K562 (cell line): ENCODE measurements around the gene RDH5. TPM values are rescaled to one million over a fixed set of nuclear protein-coding genes. Genes with fewer than 3 reads are reported as not detected.
A peak's percentile ranks its signal among the peaks of the same experiment; 100 is the strongest.

Experiments
- ARID4B ChIP-seq: sonication (generic); formaldehyde crosslinking; IDR thresholded peaks from 2 replicates; pipeline ENCODE4 v1.8.0; 2022; ENCODE audit warnings: mild to moderate bottlenecking, missing genetic modification reagents
- ARNT ChIP-seq, 2 experiments: fragments of 450-650 bp; IDR thresholded peaks; 2 replicates each; pipeline ENCODE4 v1.6.1; 2016; ENCODE audit warnings: mild to moderate bottlenecking in 1 of 2
- ASH1L ChIP-seq: fragments of 450-650 bp; IDR thresholded peaks from 2 replicates; pipeline ENCODE4 v1.6.1; 2018; ENCODE audit warnings: borderline replicate concordance, mild to moderate bottlenecking, low read depth; ENCODE audit not compliant: partially characterized antibody
- DMBX1 ChIP-seq: fragments of 250-450 bp; sonication (Bioruptor Pico); IDR thresholded peaks from 2 replicates; pipeline ENCODE4 v1.8.0; 2022; ENCODE audit warnings: inconsistent platforms, mild to moderate bottlenecking, moderate library complexity, borderline replicate concordance
- EGR1 ChIP-seq: fragments of 450-650 bp; conservative IDR thresholded peaks from 2 replicates; pipeline ENCODE4 v1.6.1; 2017; ENCODE audit warnings: mild to moderate bottlenecking
- ERF ChIP-seq: fragments of 450-650 bp; formaldehyde crosslinking; IDR thresholded peaks from 2 replicates; pipeline ENCODE4 v1.4.0; 2020; ENCODE audit warnings: mild to moderate bottlenecking, mixed read lengths
- FOXJ2 ChIP-seq: fragments of 200-800 bp; sonication (Bioruptor generic); IDR thresholded peaks from 2 replicates; pipeline ENCODE4 v1.6.1; 2016; ENCODE audit warnings: missing genetic modification characterization, missing compliant biosample characterization
- JUN ChIP-seq, 2 experiments: sonication (generic) in 1 of 2; formaldehyde crosslinking in 1 of 2; IDR thresholded peaks; 2 replicates each; pipeline versions ENCODE4 v1.6.1 to v1.8.0; 2012 to 2022; ENCODE audit warnings: borderline replicate concordance in 2 of 2, mild to moderate bottlenecking in 2 of 2, improper control_type of control experiment in 1 of 2, low read depth in 1 of 2, low read length in 1 of 2, missing genetic modification reagents in 1 of 2
- POLR3G ChIP-seq: IDR thresholded peaks from 2 replicates; pipeline ENCODE4 v1.6.1; 2011; ENCODE audit not compliant: insufficient read length, insufficient replicate concordance; ENCODE audit errors: extremely low read depth
- RAD21 ChIP-seq, 2 experiments: fragments of 250-450 bp in 1 of 2; fragments of 450-650 bp in 1 of 2; sonication (Bioruptor Pico) in 1 of 2; formaldehyde crosslinking in 1 of 2; IDR thresholded peaks in 1 of 2; conservative IDR thresholded peaks in 1 of 2; 2 replicates each; pipeline versions ENCODE4 v1.4.0 to v1.8.0; 2020 to 2022; ENCODE audit warnings: mild to moderate bottlenecking in 2 of 2, moderate library complexity in 1 of 2
- RB1 ChIP-seq: fragments of 450-650 bp; IDR thresholded peaks from 2 replicates; pipeline ENCODE4 v1.6.1; 2017; ENCODE audit warnings: low read depth, mild to moderate bottlenecking
- RBFOX2 ChIP-seq: fragments of 200-400 bp; formaldehyde crosslinking; IDR thresholded peaks from 2 replicates; pipeline ENCODE4 v1.6.1; 2017; ENCODE audit warnings: low read depth, mild to moderate bottlenecking, low read length, moderate library complexity
- SMARCA5 ChIP-seq: fragments of 450-650 bp; IDR thresholded peaks from 2 replicates; pipeline ENCODE4 v1.6.1; 2016
- SRSF9 ChIP-seq: fragments of 200-400 bp; formaldehyde crosslinking; IDR thresholded peaks from 2 replicates; pipeline ENCODE4 v1.6.1; 2017; ENCODE audit warnings: low read depth, low read length, borderline replicate concordance
- TEAD2 ChIP-seq: fragments of 450-650 bp; IDR thresholded peaks from 2 replicates; pipeline ENCODE4 v1.6.1; 2016; ENCODE audit warnings: missing genetic modification characterization, control low read depth, missing compliant biosample characterization
- ZNF212 ChIP-seq: fragments of 450-650 bp; formaldehyde crosslinking; IDR thresholded peaks from 2 replicates; pipeline ENCODE4 v1.4.0; 2020; ENCODE audit warnings: mild to moderate bottlenecking
- polyA plus RNA-seq, 8 experiments: library from polyadenylated mRNA; depleted of rRNA in 4 of 8; stranded (reverse) in 5 of 8; unstranded in 3 of 8; fragments of >200 nt; fragmentation: Nextera tagmentation in 2 of 8; fragmentation: Illumina TruSeq in 1 of 8; extraction: Ambion mirVana in 2 of 8; extraction: Trizol in 1 of 8; gene quantifications; 2 replicates each; pipeline versions ENCODE4 v1.2.1 to v1.2.3, GENCODE V29; 2011 to 2014; ENCODE audit warnings: inconsistent platforms in 1 of 8, missing spikeins in 1 of 8
- total RNA-seq, 7 experiments: library from RNA; depleted of rRNA in 6 of 7; stranded (reverse); fragments of >200 nt in 6 of 7; fragmentation: Illumina TruSeq in 2 of 7; extraction: Trizol in 2 of 7; gene quantifications; 2 replicates each; pipeline versions ENCODE4 v1.2.1 to v1.2.3, GENCODE V29; 2011 to 2021; ENCODE audit warnings: low replicate concordance in 1 of 7
- TF ChIP-seq, protein P1 (sequence below): fragments of 250-450 bp; sonication (Bioruptor Pico); IDR thresholded peaks from 2 replicates; pipeline ENCODE4 v1.5.0; 2020; ENCODE audit warnings: mild to moderate bottlenecking, borderline replicate concordance
- TF ChIP-seq, protein P2 (sequence below): fragments of 450-650 bp; IDR thresholded peaks from 2 replicates; pipeline ENCODE4 v1.6.1; 2016; ENCODE audit warnings: low read depth, mild to moderate bottlenecking, moderate library complexity

Gene RDH5
- total and polyA plus RNA-seq, 9 of the 15 experiments (the other 6 are each of a cell fraction or from before 2014, with no cell fraction given), result 0.28 to 2.0 (median 1.1) TPM; not detected in 1

GRCh38 chr12:55736780-55737580 lies 16.8 kb downstream of the RDH5 start (continued):
- no peak for TF ChIP-seq DMBX1 (CRISPR knock-in tag)
- TF ChIP-seq RB1, result peak; percentile 73; the same call in 1 of the 2 replicates
- no peak for TF ChIP-seq SRSF9
- no peak for TF ChIP-seq ZNF212 (CRISPR knock-in tag)
- 0 out of 2 replicates have a peak, but pooled peaks have one; percentile 10 for TF ChIP-seq EGR1
- TF ChIP-seq, protein P1, sequence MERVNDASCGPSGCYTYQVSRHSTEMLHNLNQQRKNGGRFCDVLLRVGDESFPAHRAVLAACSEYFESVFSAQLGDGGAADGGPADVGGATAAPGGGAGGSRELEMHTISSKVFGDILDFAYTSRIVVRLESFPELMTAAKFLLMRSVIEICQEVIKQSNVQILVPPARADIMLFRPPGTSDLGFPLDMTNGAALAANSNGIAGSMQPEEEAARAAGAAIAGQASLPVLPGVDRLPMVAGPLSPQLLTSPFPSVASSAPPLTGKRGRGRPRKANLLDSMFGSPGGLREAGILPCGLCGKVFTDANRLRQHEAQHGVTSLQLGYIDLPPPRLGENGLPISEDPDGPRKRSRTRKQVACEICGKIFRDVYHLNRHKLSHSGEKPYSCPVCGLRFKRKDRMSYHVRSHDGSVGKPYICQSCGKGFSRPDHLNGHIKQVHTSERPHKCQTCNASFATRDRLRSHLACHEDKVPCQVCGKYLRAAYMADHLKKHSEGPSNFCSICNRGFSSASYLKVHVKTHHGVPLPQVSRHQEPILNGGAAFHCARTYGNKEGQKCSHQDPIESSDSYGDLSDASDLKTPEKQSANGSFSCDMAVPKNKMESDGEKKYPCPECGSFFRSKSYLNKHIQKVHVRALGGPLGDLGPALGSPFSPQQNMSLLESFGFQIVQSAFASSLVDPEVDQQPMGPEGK, result no peak
- TF ChIP-seq, protein P2, sequence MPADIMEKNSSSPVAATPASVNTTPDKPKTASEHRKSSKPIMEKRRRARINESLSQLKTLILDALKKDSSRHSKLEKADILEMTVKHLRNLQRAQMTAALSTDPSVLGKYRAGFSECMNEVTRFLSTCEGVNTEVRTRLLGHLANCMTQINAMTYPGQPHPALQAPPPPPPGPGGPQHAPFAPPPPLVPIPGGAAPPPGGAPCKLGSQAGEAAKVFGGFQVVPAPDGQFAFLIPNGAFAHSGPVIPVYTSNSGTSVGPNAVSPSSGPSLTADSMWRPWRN, result no peak
- TF ChIP-seq TEAD2 (tag), result no peak
- peak; percentile 89 to 96 for TF ChIP-seq RAD21 (CRISPR knock-in tag; conservative IDR thresholded peaks at IDR 0.05 in 1 of 2, IDR thresholded peaks at IDR 0.05 in 1 of 2)
- TF ChIP-seq POLR3G, result no peak
- no peak for TF ChIP-seq RBFOX2
- TF ChIP-seq ARID4B (CRISPR knock-in tag), result 0 out of 2 replicates have a peak, but pooled peaks have one; percentile 46
- no peak for TF ChIP-seq ERF
- no peak; the same call in 1 of the 2 replicates for TF ChIP-seq SMARCA5
- 0 out of 2 replicates have a peak, but pooled peaks have one; percentile 31 for TF ChIP-seq JUN (IDR thresholded peaks at IDR 0.05; ENCODE audit: borderline replicate concordance, low read depth, low read length)
- TF ChIP-seq JUN (CRISPR knock-in tag; IDR thresholded peaks at IDR 0.05; ENCODE audit: borderline replicate concordance), result no peak
- no peak for TF ChIP-seq ASH1L
- TF ChIP-seq ARNT (IDR thresholded peaks at IDR 0.05), result 0 out of 4 replicates have a peak, but pooled peaks of 1 of the 2 experiments have one; percentile 30
- TF ChIP-seq FOXJ2 (tag), result no peak
